WTC11 (cell line): Measurements from ENCODE around the gene ATP2A1. TPM values are rescaled to one million over a fixed set of nuclear protein-coding genes. Genes with fewer than 3 reads are reported as not detected.

ENCODE experiments used
- ATAC-seq: fragments of 200-7000 bp; cut with Tn5 transposase; 2 replicates; pipeline ENCODE4 v1.10.0; 2021; ENCODE audit warnings: mild to moderate bottlenecking, moderate library complexity
- CTCF ChIA-PET: fragments of 300-600 bp; sonication (Branson Sonifier 250); formaldehyde crosslinking; loops from one replicate; lab custom pipeline; 2021; ENCODE audit warnings: antibody characterized with exemption; lab: Charles Lee
- POLR2A ChIA-PET: fragments of 350-600 bp; sonication (Branson Sonifier 250); formaldehyde crosslinking; loops from one replicate; lab custom pipeline; 2021; ENCODE audit warnings: antibody characterized with exemption; lab: Charles Lee
- DNase-seq: peaks from one replicate; pipeline ENCODE4 v3.0.0; 2021; ENCODE audit warnings: low spot score
- H3K27ac Mint-ChIP-seq: 2 replicates; pipeline ENCODE4 v1.8.0; 2021; ENCODE audit warnings: mixed read lengths
- H3K27me3 Mint-ChIP-seq: 2 replicates; pipeline ENCODE4 v1.8.0; 2021; ENCODE audit warnings: low read depth, mild to moderate bottlenecking, moderate library complexity, mixed read lengths
- H3K36me3 Mint-ChIP-seq: 2 replicates; pipeline ENCODE4 v1.8.0; 2021; ENCODE audit warnings: mixed read lengths
- H3K4me1 Mint-ChIP-seq: 2 replicates; pipeline ENCODE4 v1.8.0; 2022; ENCODE audit warnings: mixed read lengths
- H3K4me3 Mint-ChIP-seq: 2 replicates; pipeline ENCODE4 v1.8.0; 2021; ENCODE audit warnings: mild to moderate bottlenecking, moderate library complexity, mixed read lengths
- H3K9me3 Mint-ChIP-seq: 2 replicates; pipeline ENCODE4 v1.8.0; 2021; ENCODE audit warnings: mixed read lengths
- ARID4B ChIP-seq: sonication (generic); formaldehyde crosslinking; IDR thresholded peaks from 2 replicates; pipeline ENCODE4 v1.8.0; 2023; ENCODE audit warnings: missing genetic modification reagents, mild to moderate bottlenecking, borderline replicate concordance
- ATF1 ChIP-seq: sonication (generic); formaldehyde crosslinking; IDR thresholded peaks from 2 replicates; pipeline ENCODE4 v1.8.1; 2023; ENCODE audit warnings: mild to moderate bottlenecking, moderate library complexity, missing genetic modification reagents
- E2F1 ChIP-seq: sonication (generic); formaldehyde crosslinking; IDR thresholded peaks from 2 replicates; pipeline ENCODE4 v1.8.0; 2022; ENCODE audit warnings: mild to moderate bottlenecking, missing genetic modification reagents
- E2F4 ChIP-seq: sonication (generic); formaldehyde crosslinking; IDR thresholded peaks from 2 replicates; pipeline ENCODE4 v1.8.1; 2022; ENCODE audit warnings: low read depth, mild to moderate bottlenecking, moderate library complexity, missing genetic modification reagents, borderline replicate concordance
- JUN ChIP-seq: sonication (generic); formaldehyde crosslinking; IDR thresholded peaks from 2 replicates; pipeline ENCODE4 v1.8.0; 2023; ENCODE audit warnings: mild to moderate bottlenecking, missing genetic modification reagents
- MYBL2 ChIP-seq: sonication (generic); formaldehyde crosslinking; IDR thresholded peaks from 2 replicates; pipeline ENCODE4 v1.8.1; 2023; ENCODE audit warnings: mild to moderate bottlenecking, moderate library complexity, missing genetic modification reagents
- NFATC4 ChIP-seq: fragments of 250-450 bp; sonication (Bioruptor Pico); IDR thresholded peaks from 2 replicates; pipeline ENCODE4 v1.9.0; 2021; ENCODE audit warnings: mild to moderate bottlenecking
- RELA ChIP-seq: sonication (generic); formaldehyde crosslinking; IDR thresholded peaks from 2 replicates; pipeline ENCODE4 v1.8.1; 2022; ENCODE audit warnings: missing genetic modification reagents, mild to moderate bottlenecking, borderline replicate concordance
- RORB ChIP-seq: fragments of 250-450 bp; sonication (Bioruptor Pico); IDR thresholded peaks from 2 replicates; pipeline ENCODE4 v1.9.0; 2021; ENCODE audit warnings: mild to moderate bottlenecking
- USF2 ChIP-seq: sonication (generic); formaldehyde crosslinking; IDR thresholded peaks from 2 replicates; pipeline ENCODE4 v1.8.1; 2023; ENCODE audit warnings: mild to moderate bottlenecking, missing genetic modification reagents, moderate library complexity
- ZNF121 ChIP-seq: sonication (generic); formaldehyde crosslinking; IDR thresholded peaks from 2 replicates; pipeline ENCODE4 v1.8.0; 2023; ENCODE audit warnings: missing genetic modification reagents
- ZNF317 ChIP-seq: sonication (generic); formaldehyde crosslinking; IDR thresholded peaks from 2 replicates; pipeline ENCODE4 v1.8.1; 2023; ENCODE audit warnings: low read depth, mild to moderate bottlenecking, moderate library complexity, missing genetic modification reagents, borderline replicate concordance
- ZNF423 ChIP-seq: fragments of 250-450 bp; sonication (Bioruptor Pico); IDR thresholded peaks from 2 replicates; pipeline ENCODE4 v2.1.2; 2022; ENCODE audit warnings: mild to moderate bottlenecking, moderate library complexity
- ZNF425 ChIP-seq: fragments of 250-450 bp; sonication (Bioruptor Pico); conservative IDR thresholded peaks from 2 replicates; pipeline ENCODE4 v1.9.0; 2021; ENCODE audit warnings: mild to moderate bottlenecking
- ZSCAN18 ChIP-seq: fragments of 250-450 bp; sonication (Bioruptor Pico); IDR thresholded peaks from 2 replicates; pipeline ENCODE4 v2.1.2; 2022; ENCODE audit warnings: mild to moderate bottlenecking, moderate library complexity
- total RNA-seq: library from RNA; stranded (reverse); gene quantifications from 3 replicates; pipeline ENCODE4 v1.2.3, GENCODE V29; 2021

The ATP2A1 gene
- total RNA-seq, 1 experiment from 2014 or later, result 6.4 TPM

- Mint-ChIP-seq H3K4me1 (peaks cover 14% of the 10 kb centered on the region), H3K27ac (no peak overlapping the region), H3K27me3 (no peaks in the 10 kb centered on the region; the same call in 1 of the 2 replicates), H3K36me3 (peaks cover 47% of the 10 kb centered on the region), H3K9me3 (no peaks in the 10 kb centered on the region), H3K4me3 (no peak overlapping the region)
- ChIA-PET POLR2A (interaction anchor here (0.6 to 1.6 kb wide), 3 partner anchors 9 to 15 kb away, joined by 3 to 4 read pairs (median 3); no protein-coding TSS in a partner anchor), CTCF (no interaction called here)
- DNase-seq, result no peak
- ATAC-seq, result no peak
- TF ChIP-seq NFATC4 (CRISPR knock-in tag), result no peak
- no peak for TF ChIP-seq ZSCAN18
- TF ChIP-seq MYBL2 (CRISPR knock-in tag), result no peak
- no peak for TF ChIP-seq ZNF121 (CRISPR knock-in tag)
- no peak for TF ChIP-seq RELA (CRISPR knock-in tag)
- no peak for TF ChIP-seq ZNF425 (CRISPR knock-in tag)
- no peak for TF ChIP-seq ZNF423 (CRISPR knock-in tag)
- no peak for TF ChIP-seq ARID4B (CRISPR knock-in tag)
- no peak for TF ChIP-seq ATF1
- no peak for TF ChIP-seq RORB (CRISPR knock-in tag)
- TF ChIP-seq E2F4 (CRISPR knock-in tag), result no peak
- TF ChIP-seq USF2 (CRISPR knock-in tag), result no peak
- no peak for TF ChIP-seq ZNF317 (CRISPR knock-in tag)
- no peak for TF ChIP-seq JUN
- no peak for TF ChIP-seq E2F1
Observed at GRCh38 chr16:28842696-28843095, 35.6 kb upstream of the ATP2A1 start.
